Peyer's patch (tissue), 4 donors: ENCODE results near the gene TCF12. TPM values are rescaled to one million over a fixed set of nuclear protein-coding genes. Genes with fewer than 3 reads are reported as not detected.
A peak's percentile ranks its signal among the peaks of the same experiment; 100 is the strongest.

ENCODE experiments used
- DNase-seq, 3 donors: peaks; one replicate each; pipeline ENCODE4 v3.0.0-alpha.2; 2017 to 2019
- H3K27ac ChIP-seq, 4 donors: fragments of 200-600 bp; sonication (generic); one replicate each; pipeline ENCODE4 v1.5.1; 2016 to 2019
- H3K27me3 ChIP-seq, 2 donors: fragments of 200-600 bp; sonication (generic); one replicate each; pipeline ENCODE4 v1.5.1; 2019
- H3K36me3 ChIP-seq, 3 donors: fragments of 200-600 bp; sonication (generic); one replicate each; pipeline ENCODE4 v1.5.1; 2016 to 2019
- H3K4me1 ChIP-seq, 4 donors: fragments of 200-600 bp; sonication (generic); one replicate each; pipeline ENCODE4 v1.5.1; 2016 to 2019
- H3K4me3 ChIP-seq, 4 donors: fragments of 200-600 bp; sonication (generic); 1 replicate in 3 of 4; 2 replicates in 1 of 4; pipeline ENCODE4 v1.5.1; 2016 to 2019; ENCODE audit warnings: mild to moderate bottlenecking in 1 of 4
- H3K9me3 ChIP-seq, 4 donors: fragments of 200-600 bp; sonication (generic); one replicate each; pipeline ENCODE4 v1.5.1; 2016 to 2019; ENCODE audit warnings: mild to moderate bottlenecking in 1 of 4
- CTCF ChIP-seq, 6 experiments: fragments of 450-650 bp in 4 of 6; fragments of 200-600 bp in 2 of 6; sonication (generic) in 1 of 6; IDR thresholded peaks; one replicate each; pipeline ENCODE4 v1.5.1; 2017 to 2019; ENCODE audit warnings: antibody characterized with exemption in 6 of 6, mild to moderate bottlenecking in 3 of 6, moderate library complexity in 1 of 6
- POLR2A ChIP-seq, 2 donors: fragments of 450-650 bp; IDR thresholded peaks; one replicate each; pipeline ENCODE4 v1.5.1; 2017; ENCODE audit warnings: antibody characterized with exemption in 2 of 2, mild to moderate bottlenecking in 2 of 2, moderate library complexity in 2 of 2
- total RNA-seq, 4 donors: library from RNA; depleted of rRNA; stranded (reverse); fragments of >200 nt; gene quantifications; one replicate each; pipeline ENCODE4 v1.1.0, GENCODE V29; 2016

TCF12 gene
- total RNA-seq, 4 donors from 2014 or later = 98.4 to 815 (median 215) TPM

DNA sequence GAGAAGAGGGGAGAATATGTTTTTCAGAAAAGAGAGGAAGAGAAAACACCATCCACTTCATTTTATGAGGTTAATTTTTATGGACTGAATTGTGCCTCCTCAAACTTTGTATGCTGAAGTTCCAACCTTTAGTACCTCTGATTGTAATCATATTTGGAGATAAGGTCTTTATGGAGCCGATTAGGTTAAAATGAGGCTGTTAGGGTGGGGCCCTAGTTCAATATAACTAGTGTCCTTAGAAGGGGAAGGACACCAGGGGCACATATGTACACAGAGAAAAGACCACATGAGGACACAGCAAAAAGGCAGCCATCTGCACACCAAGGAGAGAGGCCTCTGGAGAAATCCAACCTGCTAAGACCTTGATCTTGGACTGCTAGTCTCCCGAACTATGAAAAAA lies 38.9 kb upstream of the TCF12 start:
- Histone ChIP-seq H3K9me3 (no peaks in the 10 kb centered on the region), H3K27me3 (no peaks in the 10 kb centered on the region), H3K4me1 (no peaks in the 10 kb centered on the region), H3K36me3 (peaks cover 0 to 2% (median 0%) of the 10 kb centered on the region in 3 donors), H3K4me3 (no peak overlapping the region), H3K27ac (no peak overlapping the region)
- TF ChIP-seq CTCF (IDR thresholded peaks at IDR 0.05) = no peak
- no peak for TF ChIP-seq POLR2A (IDR thresholded peaks at IDR 0.05)
- no peak for DNase-seq

DNA sequence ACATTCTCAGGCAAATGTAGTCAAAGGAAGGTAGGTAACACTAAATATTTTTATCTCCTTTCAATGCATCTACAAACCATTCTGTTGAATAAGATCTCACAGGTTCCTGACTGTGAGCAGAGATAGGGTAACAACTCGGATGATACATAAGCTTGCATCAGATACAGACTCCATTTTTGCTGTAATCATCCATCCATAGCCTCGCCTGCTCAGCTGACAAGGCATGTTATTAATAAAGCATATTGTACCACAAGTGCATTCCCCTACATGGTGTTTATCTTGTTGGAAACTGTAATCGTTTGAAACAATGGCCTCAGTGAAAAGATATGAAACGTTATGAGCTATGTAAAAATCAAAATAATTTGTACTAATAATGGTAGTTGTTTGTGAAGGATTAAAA lies 35.4 kb upstream of the TCF12 start:
- Histone ChIP-seq H3K27me3 (no peaks in the 10 kb centered on the region), H3K27ac (no peak overlapping the region), H3K36me3 (no peaks in the 10 kb centered on the region), H3K4me3 (no peak overlapping the region), H3K9me3 (no peaks in the 10 kb centered on the region), H3K4me1 (peaks cover 0 to 9% (median 2%) of the 10 kb centered on the region in 4 donors)
- no peak for TF ChIP-seq CTCF (IDR thresholded peaks at IDR 0.05)
- no peak for TF ChIP-seq POLR2A (IDR thresholded peaks at IDR 0.05)
- no peak for DNase-seq

GRCh38 chr15:56886363-56886931 lies 32.0 kb upstream of the TCF12 start:
- DNase-seq = peak in 1 of 3 donors; percentile 28
- TF ChIP-seq POLR2A (IDR thresholded peaks at IDR 0.05) = no peak
- no peak for TF ChIP-seq CTCF (IDR thresholded peaks at IDR 0.05)
- H3K27me3 ChIP-seq = no peaks in the 10 kb centered on the region
- H3K9me3 ChIP-seq = no peaks in the 10 kb centered on the region
- peak overlapping the region; percentile 70 to 89 (median 78) for H3K4me3 ChIP-seq
- peaks cover 0 to 15% (median 2%) of the 10 kb centered on the region in 4 donors for H3K4me1 ChIP-seq
- H3K36me3 ChIP-seq = no peaks in the 10 kb centered on the region
- H3K27ac ChIP-seq = peak overlapping the region; percentile 91 to 99 (median 96)

GRCh38 chr15:56886932-56887781 lies 31.3 kb upstream of the TCF12 start:
- Histone ChIP-seq H3K27me3 (no peaks in the 10 kb centered on the region), H3K4me1 (peaks cover 0 to 15% (median 2%) of the 10 kb centered on the region in 4 donors), H3K9me3 (no peaks in the 10 kb centered on the region), H3K36me3 (no peaks in the 10 kb centered on the region), H3K27ac (peak overlapping the region; percentile 91 to 99 (median 96)), H3K4me3 (peak overlapping the region; percentile 70 to 89 (median 78))
- TF ChIP-seq POLR2A (IDR thresholded peaks at IDR 0.05) = peak; percentile 72 to 89
- no peak for TF ChIP-seq CTCF (IDR thresholded peaks at IDR 0.05)
- DNase-seq = peak; percentile 81 to 96 (median 96)

DNA sequence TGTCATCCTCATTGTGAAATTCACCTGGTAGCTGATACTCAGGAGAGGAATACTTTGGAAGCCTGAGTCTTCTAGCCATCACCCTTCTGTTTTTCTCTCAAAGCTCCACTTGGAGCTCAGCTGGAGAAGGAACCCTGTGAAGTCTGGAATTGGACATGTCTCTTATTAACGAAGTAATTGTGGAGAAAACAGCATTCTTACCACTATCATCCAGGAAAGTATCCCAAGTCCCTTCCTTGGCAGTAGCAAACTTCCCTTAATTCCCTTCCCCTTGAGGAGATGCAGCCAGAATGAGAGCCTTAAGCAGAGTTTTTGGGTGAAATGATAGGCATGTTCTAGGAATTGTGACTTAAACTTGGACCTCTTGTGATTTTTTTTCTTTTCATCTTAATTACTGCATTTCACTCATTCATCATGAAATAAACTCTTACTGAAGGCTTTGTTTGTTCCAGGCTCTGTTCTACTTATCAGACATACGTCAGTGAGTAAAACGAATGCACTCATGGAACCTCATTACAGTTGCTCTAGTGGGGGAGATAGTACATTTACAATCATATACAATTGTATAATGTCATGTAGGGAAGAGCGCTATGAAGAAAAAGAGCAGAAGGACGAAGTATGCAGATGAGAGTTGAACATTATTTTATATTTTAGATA lies 30.5 kb upstream of the TCF12 start:
- no peak for DNase-seq
- TF ChIP-seq CTCF (IDR thresholded peaks at IDR 0.05) (peak in 1 of 6 experiments; percentile 3), POLR2A (IDR thresholded peaks at IDR 0.05) (no peak)
- no peaks in the 10 kb centered on the region for H3K9me3 ChIP-seq
- H3K27me3 ChIP-seq = no peaks in the 10 kb centered on the region
- H3K4me1 ChIP-seq = peaks cover 0 to 15% (median 2%) of the 10 kb centered on the region in 4 donors
- H3K36me3 ChIP-seq = no peaks in the 10 kb centered on the region
- H3K27ac ChIP-seq = peak overlapping the region; percentile 91 to 99 (median 96)
- peak overlapping the region; percentile 70 to 89 (median 78) for H3K4me3 ChIP-seq
